Calu3 (cell line): ENCODE results near the gene SPATA24. TPM values are rescaled to one million over a fixed set of nuclear protein-coding genes. Genes with fewer than 3 reads are reported as not detected.

Source experiments
- Bru-seq: library from RNA; stranded (reverse); fragments of 400-500 nt; gene quantifications from one replicate; lab custom pipeline; 2021; lab: Mats Ljungman, UMichigan
- BruChase-seq, 2 experiments: library from RNA; stranded (reverse); fragments of 400-500 nt; gene quantifications; one replicate each; lab custom pipeline; 2021; lab: Mats Ljungman, UMichigan
- BruUV-seq: library from RNA; stranded (reverse); fragments of 400-500 nt; replicated peaks from 2 replicates; lab custom pipeline; 2021; lab: Mats Ljungman, UMichigan
- CTCF ChIA-PET: fragments of 300-600 bp; sonication (Branson Sonifier 250); formaldehyde crosslinking; loops from one replicate; lab custom pipeline; 2022; ENCODE audit warnings: antibody characterized with exemption; lab: Charles Lee
- DNase-seq: peaks from one replicate; pipeline ENCODE4 v3.0.0; 2022
- H3K27ac Mint-ChIP-seq: one replicate; pipeline ENCODE4 v1.8.0; 2022; ENCODE audit warnings: mixed read lengths; ENCODE audit not compliant: unreplicated experiment
- H3K27me3 Mint-ChIP-seq: one replicate; pipeline ENCODE4 v1.8.0; 2022; ENCODE audit warnings: mixed read lengths; ENCODE audit not compliant: unreplicated experiment
- H3K36me3 Mint-ChIP-seq: one replicate; pipeline ENCODE4 v1.8.0; 2022; ENCODE audit warnings: mild to moderate bottlenecking, moderate library complexity, mixed read lengths; ENCODE audit not compliant: insufficient read depth, unreplicated experiment
- H3K4me1 Mint-ChIP-seq: one replicate; pipeline ENCODE4 v1.8.0; 2022; ENCODE audit warnings: mild to moderate bottlenecking, low read depth, mixed read lengths; ENCODE audit not compliant: unreplicated experiment
- H3K4me3 Mint-ChIP-seq: one replicate; pipeline ENCODE4 v1.8.0; 2022; ENCODE audit warnings: mild to moderate bottlenecking, low read depth, moderate library complexity, mixed read lengths; ENCODE audit not compliant: unreplicated experiment
- H3K9me3 Mint-ChIP-seq: one replicate; pipeline ENCODE4 v1.8.0; 2022; ENCODE audit warnings: low read depth, mixed read lengths; ENCODE audit not compliant: unreplicated experiment
- intact Hi-C: fragments of 100-400 bp; cut with micrococcal nuclease; formaldehyde crosslinking; loops from one replicate; pipeline ENCODE4 v1.10.0; 2022; ENCODE audit not compliant: unreplicated experiment
- long read RNA-seq: library from polyadenylated mRNA; stranded (forward); transcript quantifications from one replicate; pipeline ENCODE4 v2.0.0, GENCODE V29; 2022
- total RNA-seq: library from RNA; stranded (reverse); gene quantifications from 2 replicates; pipeline ENCODE4 v1.2.3, GENCODE V29; 2022
- TF ChIP-seq, protein P1 (sequence below): fragments of 200-600 bp; IDR thresholded peaks from one replicate; pipeline ENCODE4 v1.8.0; 2022; ENCODE audit warnings: antibody characterized with exemption; ENCODE audit not compliant: unreplicated experiment

SPATA24 gene
- total RNA-seq (5.1 and 6.8 TPM in 2 replicates), Bru-seq, nascent RNA (percentile 56 among the genes with signal in this experiment), BruChase-seq, experiment 1, labeled RNA remaining after a 6-hour chase (percentile 61 among the genes with signal in this experiment), BruChase-seq, experiment 2, labeled RNA remaining after a 2-hour chase (percentile 51 among the genes with signal in this experiment)
- long read RNA-seq, partial matches to known transcripts = 0 of 3 reads
- long read RNA-seq, other reads (novel, unspliced or antisense) = 0 of 3 reads

GRCh38 chr5:139403787-139404483, at the start of gene SPATA24:
Gene SPATA24, minus strand, starts transcription at chr5:139404089. Its CDS starts 29 bp downstream, at chr5:139404060.
- intact Hi-C loops = no loop called here
- peak; percentile 99 for DNase-seq
- CTCF ChIA-PET = interaction anchor here (0.6 to 0.9 kb wide), 4 partner anchors 34 to 626 kb away, joined by 3 read pairs; no protein-coding TSS in a partner anchor

DNA sequence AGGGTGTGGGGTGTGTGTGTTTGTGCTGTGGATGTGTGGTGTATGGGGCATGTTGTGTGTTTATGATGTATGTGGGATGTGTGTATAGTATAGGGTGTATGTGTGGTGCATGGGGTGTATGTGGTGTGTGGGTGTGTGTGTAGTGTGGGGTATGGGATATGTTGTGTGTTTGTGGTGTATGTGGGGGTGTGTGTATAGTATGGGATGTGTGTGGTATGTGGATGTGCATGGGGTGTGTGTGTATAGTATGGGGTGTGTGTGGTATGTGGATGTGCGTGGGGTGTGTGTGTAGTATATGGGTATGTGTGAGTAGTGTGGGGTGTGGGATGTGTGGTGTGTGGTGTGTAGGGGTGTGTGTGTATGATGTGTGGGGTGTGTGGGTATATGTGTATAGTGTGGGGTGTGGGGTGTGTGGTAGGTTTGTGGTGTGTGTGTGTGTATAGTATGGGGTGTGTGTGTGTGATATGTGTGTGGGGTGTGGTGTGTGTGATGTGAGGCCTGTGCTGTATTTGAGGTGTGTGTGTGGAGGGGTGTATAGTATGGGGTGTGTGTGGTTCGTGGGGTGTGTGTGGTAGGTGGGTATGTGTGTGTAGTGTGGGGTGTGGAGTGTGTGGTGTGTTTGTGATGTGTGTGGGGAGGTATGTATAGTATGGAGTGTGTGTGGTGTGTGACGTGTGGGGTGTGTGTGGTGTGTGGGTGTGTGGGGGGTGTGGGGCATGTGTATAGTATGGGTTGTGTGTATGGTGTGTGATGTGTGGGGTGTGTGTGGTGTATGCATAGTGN, 48.2 kb upstream of the SPATA24 start:
- intact Hi-C loops = no loop called here
- no peak for DNase-seq
- Mint-ChIP-seq H3K36me3 (no peaks in the 10 kb centered on the region), H3K9me3 (no peaks in the 10 kb centered on the region), H3K4me1 (no peaks in the 10 kb centered on the region), H3K27ac (no peak overlapping the region), H3K27me3 (peaks cover 23% of the 10 kb centered on the region), H3K4me3 (no peak overlapping the region)
- BruUV-seq = no TSS peak
- CTCF ChIA-PET = no interaction called here
- TF ChIP-seq, protein P1, sequence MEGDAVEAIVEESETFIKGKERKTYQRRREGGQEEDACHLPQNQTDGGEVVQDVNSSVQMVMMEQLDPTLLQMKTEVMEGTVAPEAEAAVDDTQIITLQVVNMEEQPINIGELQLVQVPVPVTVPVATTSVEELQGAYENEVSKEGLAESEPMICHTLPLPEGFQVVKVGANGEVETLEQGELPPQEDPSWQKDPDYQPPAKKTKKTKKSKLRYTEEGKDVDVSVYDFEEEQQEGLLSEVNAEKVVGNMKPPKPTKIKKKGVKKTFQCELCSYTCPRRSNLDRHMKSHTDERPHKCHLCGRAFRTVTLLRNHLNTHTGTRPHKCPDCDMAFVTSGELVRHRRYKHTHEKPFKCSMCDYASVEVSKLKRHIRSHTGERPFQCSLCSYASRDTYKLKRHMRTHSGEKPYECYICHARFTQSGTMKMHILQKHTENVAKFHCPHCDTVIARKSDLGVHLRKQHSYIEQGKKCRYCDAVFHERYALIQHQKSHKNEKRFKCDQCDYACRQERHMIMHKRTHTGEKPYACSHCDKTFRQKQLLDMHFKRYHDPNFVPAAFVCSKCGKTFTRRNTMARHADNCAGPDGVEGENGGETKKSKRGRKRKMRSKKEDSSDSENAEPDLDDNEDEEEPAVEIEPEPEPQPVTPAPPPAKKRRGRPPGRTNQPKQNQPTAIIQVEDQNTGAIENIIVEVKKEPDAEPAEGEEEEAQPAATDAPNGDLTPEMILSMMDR = no peak

More at GRCh38 chr5:139403787-139404483, at the start of gene SPATA24:
- Mint-ChIP-seq H3K4me1 (peaks cover 26% of the 10 kb centered on the region), H3K36me3 (peaks cover 23% of the 10 kb centered on the region), H3K9me3 (no peaks in the 10 kb centered on the region), H3K27ac (peak within 1 kb of the TSS; percentile 100), H3K4me3 (peak within 1 kb of the TSS; percentile 98), H3K27me3 (no peaks in the 10 kb centered on the region)
- no TSS peak for BruUV-seq
- TF ChIP-seq, protein P1 = no peak

DNA sequence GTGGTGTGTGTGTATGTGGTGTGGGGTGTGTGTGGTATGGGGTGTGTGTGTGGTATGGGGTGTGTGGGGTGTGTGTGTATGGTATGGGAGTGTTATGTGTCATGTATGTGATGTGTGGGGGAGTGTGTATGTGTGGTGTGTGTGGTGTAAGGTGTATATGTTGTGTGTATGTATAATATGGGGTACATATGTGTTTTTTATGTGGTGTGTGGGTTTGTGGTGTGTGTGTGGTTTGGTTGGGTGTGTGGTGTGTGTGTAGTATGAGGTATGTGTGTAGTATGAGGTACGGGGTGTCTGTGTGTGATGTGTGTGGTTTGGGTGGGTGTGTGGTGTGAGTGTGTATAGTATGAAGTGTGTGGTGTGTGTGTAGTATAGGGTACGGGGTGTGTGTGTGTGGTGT, 47.3 kb upstream of the SPATA24 start:
- CTCF ChIA-PET = no interaction called here
- H3K4me1 Mint-ChIP-seq = no peaks in the 10 kb centered on the region
- TF ChIP-seq, protein P1 = no peak
- peaks cover 32% of the 10 kb centered on the region for H3K27me3 Mint-ChIP-seq
- H3K4me3 Mint-ChIP-seq = no peak overlapping the region
- H3K9me3 Mint-ChIP-seq = no peaks in the 10 kb centered on the region
- no peak for DNase-seq
- BruUV-seq = no TSS peak
- H3K27ac Mint-ChIP-seq = no peak overlapping the region
- intact Hi-C loops = no loop called here
- H3K36me3 Mint-ChIP-seq = no peaks in the 10 kb centered on the region
